Gastrocnemius medialis (tissue), 4 donors: ENCODE data around the gene ASB6.

Source experiments
- POLR2A ChIP-seq, 2 donors: fragments of 450-650 bp; IDR thresholded peaks; one replicate each; pipeline ENCODE4 v1.6.1; 2017; ENCODE audit warnings: antibody characterized with exemption in 2 of 2, mild to moderate bottlenecking in 2 of 2, moderate library complexity in 2 of 2
- TF ChIP-seq, protein P1 (sequence below), 5 experiments: fragments of 450-650 bp in 3 of 5; fragments of 200-600 bp in 2 of 5; sonication (generic) in 2 of 5; IDR thresholded peaks in 4 of 5; conservative IDR thresholded peaks in 1 of 5; 1 replicate in 4 of 5; 2 replicates in 1 of 5; pipeline ENCODE4 v1.5.1; 2016 to 2019; ENCODE audit warnings: antibody characterized with exemption in 5 of 5, mild to moderate bottlenecking in 3 of 5, moderate library complexity in 3 of 5

DNA sequence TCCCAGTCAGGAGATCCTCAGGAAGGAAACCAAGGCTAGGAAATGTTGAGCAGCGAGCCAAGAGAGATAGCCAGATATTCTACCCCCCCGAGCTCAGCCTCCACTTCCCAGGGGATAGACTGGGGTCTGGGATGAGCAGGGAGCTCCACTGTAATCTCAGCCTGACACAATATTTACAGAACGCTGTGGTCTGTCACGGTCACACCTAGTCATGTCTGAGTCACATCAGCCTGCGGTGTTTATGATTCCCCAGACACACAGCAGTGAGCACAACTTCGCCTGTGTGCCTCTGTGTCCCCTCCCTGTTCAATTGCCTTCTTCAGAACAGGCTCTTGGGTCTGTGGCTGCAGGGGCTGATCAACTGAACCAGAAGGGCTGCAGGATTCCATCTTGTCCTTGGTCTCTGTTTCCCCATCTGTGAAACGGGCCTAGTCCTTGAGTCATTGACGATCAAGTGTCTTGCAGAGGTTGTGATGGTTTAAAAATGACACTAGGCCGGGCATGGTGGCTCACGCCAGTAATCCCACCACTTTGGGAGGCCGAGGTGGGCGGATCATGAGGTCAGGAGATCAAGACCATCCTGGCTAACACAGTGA is 14.9 kb upstream of the ASB6 start:
- no peak for TF ChIP-seq POLR2A (IDR thresholded peaks at IDR 0.05)
- TF ChIP-seq, protein P1, sequence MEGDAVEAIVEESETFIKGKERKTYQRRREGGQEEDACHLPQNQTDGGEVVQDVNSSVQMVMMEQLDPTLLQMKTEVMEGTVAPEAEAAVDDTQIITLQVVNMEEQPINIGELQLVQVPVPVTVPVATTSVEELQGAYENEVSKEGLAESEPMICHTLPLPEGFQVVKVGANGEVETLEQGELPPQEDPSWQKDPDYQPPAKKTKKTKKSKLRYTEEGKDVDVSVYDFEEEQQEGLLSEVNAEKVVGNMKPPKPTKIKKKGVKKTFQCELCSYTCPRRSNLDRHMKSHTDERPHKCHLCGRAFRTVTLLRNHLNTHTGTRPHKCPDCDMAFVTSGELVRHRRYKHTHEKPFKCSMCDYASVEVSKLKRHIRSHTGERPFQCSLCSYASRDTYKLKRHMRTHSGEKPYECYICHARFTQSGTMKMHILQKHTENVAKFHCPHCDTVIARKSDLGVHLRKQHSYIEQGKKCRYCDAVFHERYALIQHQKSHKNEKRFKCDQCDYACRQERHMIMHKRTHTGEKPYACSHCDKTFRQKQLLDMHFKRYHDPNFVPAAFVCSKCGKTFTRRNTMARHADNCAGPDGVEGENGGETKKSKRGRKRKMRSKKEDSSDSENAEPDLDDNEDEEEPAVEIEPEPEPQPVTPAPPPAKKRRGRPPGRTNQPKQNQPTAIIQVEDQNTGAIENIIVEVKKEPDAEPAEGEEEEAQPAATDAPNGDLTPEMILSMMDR (IDR thresholded peaks at IDR 0.05 in 4 of 5, conservative IDR thresholded peaks at IDR 0.05 in 1 of 5) = no peak
